NCI-H1092 treated with DMSO at 0.1 percent for 48 hours (cell line): ENCODE data around the gene CELF1.

Source experiments
- DNase-seq: peaks from one replicate; lab custom pipeline; 2025; lab: John Stamatoyannopoulos, UW

The CELF1 gene

DNA sequence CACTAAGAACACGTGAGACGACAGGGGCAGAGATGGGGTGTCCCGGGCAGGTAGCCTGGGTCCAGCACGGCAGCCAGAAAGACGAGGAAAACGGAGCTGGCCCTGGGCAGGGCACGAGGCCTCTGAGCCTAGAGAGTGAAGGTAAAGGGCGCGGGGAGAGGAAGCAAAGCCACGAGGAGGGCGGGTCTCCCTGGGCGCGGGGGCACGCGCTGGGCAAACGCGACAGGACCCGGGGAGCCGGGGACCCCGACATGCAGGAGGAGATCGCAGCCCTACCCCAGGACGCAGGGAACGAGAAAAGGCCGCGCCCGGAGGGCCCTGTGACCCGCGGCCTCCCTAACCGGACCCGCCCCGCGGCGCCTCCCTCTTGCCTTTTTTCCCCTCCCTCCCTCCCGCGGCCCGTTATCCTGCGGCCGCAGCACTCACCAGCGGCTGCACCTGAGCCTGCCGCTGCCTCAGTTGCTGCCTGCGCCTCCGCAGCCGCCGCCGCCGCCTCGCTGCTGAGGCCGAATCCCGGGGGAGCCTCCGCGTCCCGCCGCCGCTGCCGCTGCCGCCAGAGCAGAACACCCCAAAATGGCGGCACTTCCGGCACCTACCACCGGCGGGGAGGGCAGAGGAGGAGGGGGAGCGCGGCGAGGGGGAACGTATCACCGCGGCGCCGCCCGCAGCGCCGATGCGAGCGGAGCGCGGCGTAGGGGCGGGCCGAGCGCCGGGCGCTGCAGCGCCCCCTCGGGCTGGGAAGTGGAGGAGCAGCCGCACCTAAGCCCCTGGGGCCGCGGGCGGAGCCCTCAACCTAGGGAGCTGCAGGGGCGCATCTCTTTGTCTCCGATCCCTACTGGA is at the start of gene CELF1:
CELF1 (minus strand) TSS at position 567 of the 840 bp plus-strand sequence. CDS start 53,609 bp downstream, outside the sequence.
- peak; percentile 90 for DNase-seq

DNA sequence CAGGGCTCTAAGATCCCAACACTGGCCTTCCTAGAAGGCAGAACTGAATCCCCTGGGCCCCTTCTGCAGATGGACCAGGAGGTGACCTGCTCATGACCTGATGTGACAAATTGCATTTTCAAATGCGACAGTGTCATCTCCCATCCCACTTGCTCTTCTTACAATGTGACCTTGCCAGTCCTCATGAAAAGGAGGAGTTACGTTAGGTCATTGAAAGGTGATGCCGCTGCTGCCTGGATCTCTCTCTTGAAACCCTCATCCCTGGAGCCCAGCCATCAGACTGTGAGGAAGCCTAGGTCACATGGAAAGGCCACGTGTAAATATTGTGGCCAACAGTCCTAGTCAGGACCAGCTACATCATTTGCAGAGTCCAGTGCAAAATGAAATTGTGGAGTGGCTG is 47.0 kb upstream of the CELF1 start:
- no peak for DNase-seq

- no peak for DNase-seq
These were observed 43.0 kb upstream of the CELF1 start for GRCh38 chr11:47595967-47596366.

DNA sequence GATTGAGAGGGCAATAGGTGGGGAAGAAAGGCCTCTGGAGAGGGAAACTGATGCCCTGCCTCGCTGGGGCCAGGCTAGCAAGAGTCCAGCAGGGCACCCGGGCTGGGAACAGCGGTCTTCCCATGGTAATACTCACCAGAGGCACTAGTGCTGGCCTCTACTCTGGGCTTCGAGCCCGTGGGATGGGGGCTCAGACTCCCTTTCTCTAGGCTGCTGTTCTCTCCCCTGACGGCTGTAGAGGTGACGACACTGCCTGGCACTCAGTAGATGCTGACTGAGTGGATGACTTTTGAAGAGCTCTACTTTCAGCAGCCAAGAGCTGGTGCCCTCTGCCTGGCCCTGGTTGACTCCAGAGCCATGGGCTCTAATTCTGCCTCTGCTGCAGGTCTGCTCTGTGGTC is 42.1 kb upstream of the CELF1 start:
- no peak for DNase-seq

GRCh38 chr11:47593934-47594855 is 41.3 kb upstream of the CELF1 start, which contains the start of gene C1QTNF4:
Gene C1QTNF4, minus strand, starts transcription at chr11:47594411. Its CDS starts 3,601 bp downstream, at chr11:47590810.
- peak; percentile 20 for DNase-seq

- DNase-seq: no peak
These were observed 40.6 kb upstream of the CELF1 start for GRCh38 chr11:47593492-47593933.

- no peak for DNase-seq
These were observed 40.0 kb upstream of the CELF1 start for GRCh38 chr11:47592970-47593369.

DNA sequence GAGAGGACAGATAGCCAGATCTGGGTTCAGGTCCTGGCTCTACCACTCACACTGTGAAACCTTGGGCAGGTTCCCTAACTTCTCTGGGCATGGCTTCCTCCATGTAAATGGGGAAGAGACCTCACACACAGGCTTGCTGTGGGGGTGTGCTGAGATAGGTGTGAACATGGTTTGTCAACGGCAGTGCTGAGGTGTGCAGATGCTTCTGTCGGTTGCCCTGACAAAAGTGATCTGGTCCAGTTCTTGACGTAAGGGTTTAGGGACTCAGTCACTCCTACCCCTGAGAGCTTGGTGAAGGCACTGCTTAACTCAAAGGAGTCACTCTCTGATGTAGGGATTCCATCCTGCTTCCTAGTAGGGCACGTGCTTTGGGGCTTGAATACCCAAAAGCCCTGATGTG is 39.3 kb upstream of the CELF1 start:
- DNase-seq: no peak

DNA sequence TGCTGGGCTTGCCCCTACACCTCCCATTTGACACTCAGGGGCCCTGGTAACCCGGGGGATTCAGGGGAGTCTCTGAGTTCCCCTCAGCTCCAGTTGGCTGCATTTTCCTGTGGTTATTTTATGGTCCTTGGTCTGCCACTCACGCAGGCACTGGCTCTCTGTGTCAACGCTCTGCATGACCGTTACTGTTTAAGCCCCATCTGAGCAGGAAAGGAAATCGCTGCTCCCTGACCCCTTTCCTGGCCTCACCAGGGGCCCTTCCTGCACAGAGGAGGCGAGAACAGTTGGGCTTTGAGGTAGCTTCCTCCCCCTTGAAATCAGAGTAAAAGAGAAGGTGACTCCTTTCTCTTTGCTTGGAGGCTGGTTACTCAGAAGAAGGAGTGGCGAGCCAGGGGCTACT is 38.8 kb upstream of the CELF1 start:
- no peak for DNase-seq

- DNase-seq: no peak
These were observed 37.3 kb upstream of the CELF1 start for GRCh38 chr11:47589977-47590861.

- no peak for DNase-seq
These were observed 36.6 kb upstream of the CELF1 start for GRCh38 chr11:47589584-47589976.

GRCh38 chr11:47589118-47589517 is 36.2 kb upstream of the CELF1 start:
- no peak for DNase-seq

DNA sequence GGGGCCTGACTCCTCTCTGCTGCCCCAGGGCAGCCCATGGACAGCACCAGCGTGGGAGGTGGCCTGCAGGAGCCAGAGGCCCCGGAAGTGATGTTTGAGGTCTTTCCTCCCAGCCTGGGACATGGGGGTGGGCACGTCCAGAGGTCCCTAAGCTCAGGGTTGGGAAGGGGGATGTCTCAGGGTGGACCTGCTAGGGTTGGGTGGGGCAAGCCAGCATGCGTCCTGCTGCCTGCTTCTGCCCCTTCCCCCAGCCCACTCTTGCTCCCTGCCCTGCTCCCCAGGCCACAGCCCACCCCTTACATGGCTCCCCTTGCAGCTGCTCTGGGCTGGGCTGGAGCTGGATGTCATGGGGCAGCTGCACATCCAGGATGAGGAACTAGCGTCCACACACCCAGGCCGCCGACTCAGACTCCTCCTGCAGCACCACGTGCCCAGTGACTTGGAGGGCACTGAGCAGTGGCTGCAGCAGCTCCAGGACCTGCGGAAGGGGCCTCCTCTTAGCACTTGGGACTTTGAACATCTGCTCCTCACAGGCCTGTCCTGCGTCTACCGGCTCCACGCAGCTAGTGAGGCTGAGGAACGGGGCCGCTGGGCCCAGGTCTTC is 34.9 kb upstream of the CELF1 start:
- no peak for DNase-seq

DNA sequence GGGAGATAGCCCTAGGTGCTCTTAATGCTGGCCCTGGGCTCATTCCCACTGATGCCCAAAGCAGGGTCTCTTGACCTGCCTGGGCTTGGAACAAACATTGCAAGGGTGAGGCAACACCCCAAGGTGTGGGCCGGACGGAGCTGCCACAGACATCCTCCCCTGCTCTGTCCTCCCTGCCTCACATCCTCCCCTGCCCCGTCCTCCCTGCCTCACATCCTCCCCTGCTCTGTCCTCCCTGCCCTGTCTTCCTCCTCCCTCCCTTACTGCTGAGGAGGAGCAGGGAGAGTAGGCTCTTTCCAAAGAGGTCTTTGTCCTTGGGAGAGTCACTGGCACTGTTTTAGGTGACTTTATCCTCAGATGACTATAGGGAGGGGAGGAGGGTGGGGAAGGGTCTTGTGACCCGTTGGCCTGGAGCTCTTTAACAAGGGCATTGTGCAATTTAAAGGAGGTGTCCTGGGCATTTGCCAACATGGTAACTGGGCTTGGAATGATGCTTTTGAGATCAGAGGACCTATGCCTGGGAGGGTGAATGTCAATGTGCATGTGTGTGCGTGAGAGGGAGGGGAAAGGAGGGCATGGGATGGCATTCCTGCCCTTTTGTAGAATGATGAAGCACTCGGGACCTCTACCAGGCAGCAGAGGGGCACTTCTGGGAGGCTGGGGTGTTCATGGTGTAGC is 34.2 kb upstream of the CELF1 start:
- no peak for DNase-seq

DNA sequence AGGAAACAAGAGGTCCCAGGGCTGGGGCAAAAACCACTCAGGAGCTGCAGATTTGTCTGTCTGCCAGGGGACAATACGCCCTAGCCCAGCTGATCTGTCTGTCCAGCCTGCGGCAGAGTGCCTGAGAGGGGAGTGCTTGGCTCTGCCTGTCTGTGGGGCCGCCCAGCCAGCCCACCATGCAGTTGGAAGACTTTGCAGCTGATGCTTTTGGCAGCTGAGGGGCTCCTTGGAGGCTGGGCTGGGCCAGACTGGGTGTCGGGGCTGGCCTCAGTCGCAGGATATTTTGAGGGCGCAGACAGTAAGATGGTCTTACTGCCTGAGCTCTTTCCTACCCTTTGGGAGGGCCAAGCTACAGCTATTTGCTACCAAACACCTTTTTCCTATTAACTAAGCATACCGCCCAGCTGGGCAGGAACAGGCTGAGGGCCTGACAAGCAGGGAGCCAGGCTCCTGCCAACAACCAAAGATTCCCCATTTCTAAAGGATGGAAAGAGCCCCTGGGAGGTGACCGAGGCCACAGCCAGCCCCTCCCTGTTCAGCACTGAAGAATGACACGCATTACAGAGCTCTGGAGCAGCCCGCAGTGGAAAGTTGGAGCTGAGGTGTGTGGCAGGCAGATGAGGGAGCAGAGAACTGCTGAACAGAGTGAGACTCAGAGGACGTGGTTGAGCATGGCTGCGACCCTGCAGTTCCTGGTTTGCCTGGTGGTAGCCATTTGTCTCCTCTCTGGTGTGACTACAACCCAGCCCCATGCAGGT is 33.3 kb upstream of the CELF1 start, which contains the start of gene FAM180B:
FAM180B (plus strand) TSS at position 581 of the 758 bp plus-strand sequence; CDS start at position 672, 91 bp downstream.
- no peak for DNase-seq

DNA sequence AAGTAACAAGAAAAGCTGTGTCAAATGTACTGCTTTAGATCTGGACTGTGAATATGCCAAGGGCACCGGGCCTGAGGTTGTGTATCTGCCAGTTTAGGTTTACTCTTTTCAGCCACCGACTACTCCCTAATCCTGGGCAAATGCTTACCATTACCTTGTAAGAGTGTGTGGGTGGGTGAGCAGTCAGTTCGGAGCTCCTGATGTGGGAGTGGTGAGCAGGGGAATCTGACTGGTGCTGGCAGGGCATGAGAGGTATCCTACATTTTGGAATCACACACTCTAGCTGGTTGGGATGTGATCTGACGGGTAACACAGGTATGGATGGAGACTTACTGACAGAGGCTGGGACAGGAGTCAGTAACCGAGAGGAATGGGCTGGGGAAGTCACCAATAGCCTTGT is 30.9 kb upstream of the CELF1 start:
- no peak for DNase-seq

- DNase-seq: peak; percentile 93
These were observed 25.9 kb upstream of the CELF1 start, which contains the start of the genes KBTBD4 and NDUFS3 for GRCh38 chr11:47578524-47579494. Gene KBTBD4, minus strand, starts transcription at chr11:47578970. Its CDS starts 19 bp downstream, at chr11:47578951. Gene NDUFS3, plus strand, starts transcription at chr11:47579074. Its CDS starts 18 bp downstream, at chr11:47579092.

DNA sequence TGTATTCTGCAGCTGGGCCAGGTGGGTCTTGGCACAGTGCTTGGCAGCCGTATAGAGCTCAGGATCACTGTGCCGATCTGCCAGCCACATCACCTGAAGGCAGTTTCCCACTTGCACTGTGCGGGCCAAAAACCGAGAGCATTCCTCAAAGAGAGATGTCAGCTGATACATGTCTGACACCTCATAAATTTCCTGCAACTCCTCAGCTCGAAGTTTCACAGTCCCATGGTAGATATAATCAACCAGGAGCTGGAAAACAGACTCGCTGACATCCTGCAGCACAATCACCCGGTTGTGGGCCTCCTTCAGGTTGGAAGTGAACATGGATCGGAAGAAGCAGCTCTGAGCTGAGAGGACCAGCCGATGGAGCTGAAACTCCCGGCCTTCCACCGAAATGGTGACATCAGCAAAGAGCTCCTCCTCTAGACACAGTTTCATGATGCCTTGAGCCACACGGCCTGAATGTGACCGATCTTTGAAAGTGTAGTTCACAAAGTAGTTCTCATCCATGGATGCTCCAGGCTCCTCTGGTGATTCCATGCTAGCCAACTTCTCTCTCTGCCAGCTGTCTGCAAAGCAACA is 24.6 kb upstream of the CELF1 start:
- no peak for DNase-seq
